ENCODE measurements around the gene KCNG2. TPM values are rescaled to one million over a fixed set of nuclear protein-coding genes. Genes with fewer than 3 reads are reported as not detected.

KCNG2 gene
- total and polyA plus RNA-seq, 9 of the 15 experiments (the other 6 are each of a cell fraction or from before 2014, with no cell fraction given) = not detected

DNA sequence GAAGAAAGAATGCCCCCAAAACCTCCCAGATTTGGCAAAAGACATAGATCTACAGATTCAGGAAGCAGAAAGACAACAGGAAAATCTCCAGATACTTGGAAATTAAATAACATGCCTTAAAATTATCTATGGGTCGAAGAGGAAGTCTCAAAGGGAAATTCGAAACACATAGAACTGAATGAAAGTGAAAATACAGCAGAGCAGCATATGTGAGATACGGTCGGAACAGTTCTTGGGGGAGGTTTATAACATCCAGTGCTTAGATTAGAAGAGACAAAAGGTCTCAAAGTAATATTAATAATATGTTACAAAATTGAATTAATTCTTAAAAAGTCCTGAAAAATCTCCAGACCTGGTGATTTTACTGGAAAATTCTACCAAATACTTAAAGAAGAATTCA lies 14.3 kb downstream of the KCNG2 start:
- ATAC-seq = no peak
- intact Hi-C loops (cut with micrococcal nuclease) (no loop called here), in situ Hi-C loops (cut with MboI) (no loop called here)
- no peak overlapping the region for H3K4me2 ChIP-seq (ENCODE audit: insufficient read depth, low read length)
- no peaks in the 10 kb centered on the region for H3K36me3 ChIP-seq (ENCODE audit: control insufficient read depth, insufficient read depth, low read length)
- no peaks in the 10 kb centered on the region for H3K79me2 ChIP-seq (ENCODE audit: control insufficient read depth, insufficient read depth, low read length)
- H3K4me1 ChIP-seq (replicated peaks in 1 of 2; ENCODE audit: control insufficient read depth in 2 of 2, insufficient read depth in 2 of 2, low read length in 2 of 2) = no peaks in the 10 kb centered on the region
- H3K27me3 ChIP-seq (ENCODE audit: control insufficient read depth in 2 of 2, insufficient read depth in 2 of 2, low read length in 2 of 2) = peaks cover 0 to 24% of the 10 kb centered on the region in 2 experiments; a peak in 3 of 5 replicates
- H3K9me3 ChIP-seq (replicated peaks; ENCODE audit: control insufficient read depth, insufficient read depth, low read depth, low read length) = no peaks in the 10 kb centered on the region; the same call in 1 of the 2 replicates
- no peaks in the 10 kb centered on the region for H4K20me1 ChIP-seq (replicated peaks; ENCODE audit: control insufficient read depth, insufficient read depth, low read length)
- H3K9me1 ChIP-seq (ENCODE audit: control insufficient read depth, insufficient read depth, low read length) = no peaks in the 10 kb centered on the region
- no peak overlapping the region for H3K4me3 ChIP-seq
- POLR2A ChIA-PET = no interaction called here
- CTCF ChIA-PET (ENCODE audit: low intra/inter-chr PET ratio) = no interaction called here
- no peak for FAIRE-seq
- DNase-seq (ENCODE audit: extremely low read depth in 1 of 4, low spot score in 3 of 4) = no peak
- BruUV-seq (replicated peaks) = no TSS peak
- no peak overlapping the region for H3K27ac ChIP-seq (ENCODE audit: extremely low read depth, low read depth, low read length)
- H3K9ac ChIP-seq (ENCODE audit: insufficient read depth in 1 of 2, low read depth in 2 of 2, low read length in 2 of 2) = no peak overlapping the region
- H2AFZ ChIP-seq (ENCODE audit: low read depth, low read length) = no peak overlapping the region
- WGBS (ENCODE audit: insufficient coverage, low coverage, missing lambda C conversion rate) = 0% methylated on average over 4 of the region's 4 CpGs
- no peak for TF ChIP-seq POU5F1 (IDR thresholded peaks at IDR 0.05; ENCODE audit: borderline replicate concordance, low read depth, low read length, partially characterized antibody)
- no peak for TF ChIP-seq ZNF431 (CRISPR knock-in tag; IDR thresholded peaks at IDR 0.05)
- no peak for TF ChIP-seq CBX8 (IDR thresholded peaks at IDR 0.05; ENCODE audit: borderline replicate concordance, extremely low read depth, low read depth, low read length, poor library complexity, severe bottlenecking)
- TF ChIP-seq BRD4 (IDR thresholded peaks at IDR 0.05) = no peak
- TF ChIP-seq ZNF707 (CRISPR knock-in tag; conservative IDR thresholded peaks at IDR 0.05) = no peak

DNA sequence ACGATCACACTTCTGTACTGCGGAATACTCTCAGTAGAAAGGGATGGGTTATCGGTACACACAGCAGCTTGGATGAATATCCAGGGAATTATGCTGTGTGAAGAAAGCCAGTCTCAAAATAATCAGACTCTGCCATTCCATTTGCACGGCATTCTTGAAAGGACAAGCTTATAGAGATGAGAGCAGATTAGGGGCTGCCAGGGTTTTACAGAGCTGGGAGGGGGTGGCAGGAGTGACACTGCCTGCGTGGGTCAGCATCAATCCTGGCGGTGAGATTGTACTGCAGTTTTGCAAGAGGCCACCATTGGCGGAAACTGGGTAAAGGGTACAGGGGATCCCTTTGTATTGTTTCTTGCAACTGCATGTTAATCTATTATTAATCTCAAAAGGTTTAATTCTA lies 16.6 kb downstream of the KCNG2 start:
- in situ Hi-C loops (cut with MboI) = no loop called here
- H3K4me1 ChIP-seq (replicated peaks in 1 of 2; ENCODE audit: control insufficient read depth in 2 of 2, insufficient read depth in 2 of 2, low read length in 2 of 2) = no peaks in the 10 kb centered on the region; a peak in 1 of 5 replicates
- ChIA-PET CTCF (ENCODE audit: low intra/inter-chr PET ratio) (no interaction called here), POLR2A (no interaction called here)
- H3K36me3 ChIP-seq (ENCODE audit: control insufficient read depth, insufficient read depth, low read length) = no peaks in the 10 kb centered on the region
- no TSS peak for BruUV-seq (replicated peaks)
- no peak overlapping the region for H3K27ac ChIP-seq (ENCODE audit: extremely low read depth, low read depth, low read length)
- DNase-seq (ENCODE audit: extremely low read depth in 1 of 4, low spot score in 3 of 4) (no peak), ATAC-seq (no peak), FAIRE-seq (no peak)
- H4K20me1 ChIP-seq (replicated peaks; ENCODE audit: control insufficient read depth, insufficient read depth, low read length) = no peaks in the 10 kb centered on the region
- peaks cover 4 to 42% of the 10 kb centered on the region in 2 experiments; a peak in 3 of 5 replicates for H3K27me3 ChIP-seq (ENCODE audit: control insufficient read depth in 2 of 2, insufficient read depth in 2 of 2, low read length in 2 of 2)
- no peaks in the 10 kb centered on the region for H3K9me1 ChIP-seq (ENCODE audit: control insufficient read depth, insufficient read depth, low read length)
- no peak overlapping the region for H3K9ac ChIP-seq (ENCODE audit: insufficient read depth in 1 of 2, low read depth in 2 of 2, low read length in 2 of 2)
- no peaks in the 10 kb centered on the region for H3K79me2 ChIP-seq (ENCODE audit: control insufficient read depth, insufficient read depth, low read length)
- intact Hi-C loops (cut with micrococcal nuclease) = no loop called here
- H3K4me2 ChIP-seq (ENCODE audit: insufficient read depth, low read length) = no peak overlapping the region
- H3K9me3 ChIP-seq (replicated peaks; ENCODE audit: control insufficient read depth, insufficient read depth, low read depth, low read length) = no peaks in the 10 kb centered on the region; the same call in 1 of the 2 replicates
- H3K4me3 ChIP-seq = no peak overlapping the region
- H2AFZ ChIP-seq (ENCODE audit: low read depth, low read length) = no peak overlapping the region
- WGBS (ENCODE audit: insufficient coverage, low coverage, missing lambda C conversion rate) = 5% methylated on average over 6 of the region's 7 CpGs
- TF ChIP-seq, protein P1, sequence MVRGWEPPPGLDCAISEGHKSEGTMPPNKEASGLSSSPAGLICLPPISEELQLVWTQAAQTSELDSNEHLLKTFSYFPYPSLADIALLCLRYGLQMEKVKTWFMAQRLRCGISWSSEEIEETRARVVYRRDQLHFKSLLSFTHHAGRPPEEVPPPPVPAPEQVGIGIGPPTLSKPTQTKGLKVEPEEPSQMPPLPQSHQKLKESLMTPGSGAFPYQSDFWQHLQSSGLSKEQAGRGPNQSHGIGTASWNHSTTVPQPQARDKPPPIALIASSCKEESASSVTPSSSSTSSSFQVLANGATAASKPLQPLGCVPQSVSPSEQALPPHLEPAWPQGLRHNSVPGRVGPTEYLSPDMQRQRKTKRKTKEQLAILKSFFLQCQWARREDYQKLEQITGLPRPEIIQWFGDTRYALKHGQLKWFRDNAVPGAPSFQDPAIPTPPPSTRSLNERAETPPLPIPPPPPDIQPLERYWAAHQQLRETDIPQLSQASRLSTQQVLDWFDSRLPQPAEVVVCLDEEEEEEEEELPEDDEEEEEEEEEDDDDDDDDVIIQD (CRISPR knock-in tag; IDR thresholded peaks at IDR 0.05) = no peak
- TF ChIP-seq, protein P2, sequence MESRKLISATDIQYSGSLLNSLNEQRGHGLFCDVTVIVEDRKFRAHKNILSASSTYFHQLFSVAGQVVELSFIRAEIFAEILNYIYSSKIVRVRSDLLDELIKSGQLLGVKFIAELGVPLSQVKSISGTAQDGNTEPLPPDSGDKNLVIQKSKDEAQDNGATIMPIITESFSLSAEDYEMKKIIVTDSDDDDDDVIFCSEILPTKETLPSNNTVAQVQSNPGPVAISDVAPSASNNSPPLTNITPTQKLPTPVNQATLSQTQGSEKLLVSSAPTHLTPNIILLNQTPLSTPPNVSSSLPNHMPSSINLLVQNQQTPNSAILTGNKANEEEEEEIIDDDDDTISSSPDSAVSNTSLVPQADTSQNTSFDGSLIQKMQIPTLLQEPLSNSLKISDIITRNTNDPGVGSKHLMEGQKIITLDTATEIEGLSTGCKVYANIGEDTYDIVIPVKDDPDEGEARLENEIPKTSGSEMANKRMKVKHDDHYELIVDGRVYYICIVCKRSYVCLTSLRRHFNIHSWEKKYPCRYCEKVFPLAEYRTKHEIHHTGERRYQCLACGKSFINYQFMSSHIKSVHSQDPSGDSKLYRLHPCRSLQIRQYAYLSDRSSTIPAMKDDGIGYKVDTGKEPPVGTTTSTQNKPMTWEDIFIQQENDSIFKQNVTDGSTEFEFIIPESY (CRISPR knock-in tag; IDR thresholded peaks at IDR 0.05) = no peak
- TF ChIP-seq LARP7 (IDR thresholded peaks at IDR 0.05) (no peak), C11orf30 (IDR thresholded peaks at IDR 0.05; ENCODE audit: low read depth) (no peak), FOXA1 (IDR thresholded peaks at IDR 0.05; ENCODE audit: borderline replicate concordance) (no peak), TBP (optimal IDR thresholded peaks at IDR 0.05; ENCODE audit: low read depth, low read length) (no peak), CREBBP (IDR thresholded peaks at IDR 0.05; ENCODE audit: low read depth, low read length) (no peak)

All from K562 (cell line).